Putamen (tissue), 1 donor: Measurements from ENCODE around the gene FPR2.
"Not testable (repeated sequence)": the region's sequence is repeated elsewhere in the genome, so short reads cannot be mapped to it uniquely, and the experiment has no call there.

Experiments
- DNase-seq: peaks from one replicate; pipeline ENCODE4 v3.0.0-alpha.2; 2016; ENCODE audit warnings: low spot score

Gene FPR2

DNA sequence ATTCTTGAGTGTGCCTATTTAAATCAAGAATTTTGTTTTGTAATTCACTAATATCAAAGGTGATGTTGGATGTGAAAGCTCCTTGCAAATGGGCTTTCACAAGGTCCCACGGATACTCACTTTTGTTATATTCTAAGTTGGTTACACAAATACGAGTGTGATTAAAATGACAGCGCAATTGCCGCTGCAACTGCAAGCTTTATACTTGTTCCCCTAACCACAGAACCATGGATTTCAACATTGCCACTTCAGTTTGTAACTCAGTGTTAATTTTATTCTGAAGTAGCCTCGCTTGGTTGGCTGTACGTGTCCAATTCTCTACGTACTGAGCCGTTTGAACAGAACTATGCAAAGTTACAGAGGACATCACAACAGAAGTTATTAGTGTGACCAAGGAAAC is 44.4 kb downstream of the FPR2 start:
- not testable (repeated sequence) for DNase-seq

GRCh38 chr19:51806571-51806970 is 45.6 kb downstream of the FPR2 start:
- DNase-seq, result not testable (repeated sequence)

GRCh38 chr19:51807111-51807701 is 46.2 kb downstream of the FPR2 start:
- DNase-seq, result no peak

DNA sequence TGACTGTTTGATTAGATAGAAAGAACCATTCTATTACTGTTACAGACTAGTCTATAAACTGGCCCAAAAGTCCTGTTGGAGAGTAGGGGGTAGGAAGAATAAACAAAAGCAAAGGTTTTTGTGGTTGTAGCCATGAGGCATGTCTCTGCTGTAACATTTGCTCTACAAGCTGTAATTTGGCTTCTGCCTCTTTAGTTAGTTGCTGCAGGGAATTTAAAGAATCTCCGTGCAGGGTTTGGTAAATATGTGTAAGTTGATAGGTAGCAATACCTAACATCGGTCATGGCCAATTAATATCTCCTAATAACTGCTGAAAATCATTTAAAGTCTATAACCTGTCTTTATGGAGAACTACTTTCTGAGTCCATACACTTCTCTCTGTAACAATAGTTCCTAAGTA is 46.9 kb downstream of the FPR2 start:
- no peak for DNase-seq

GRCh38 chr19:51808333-51808986 is 47.5 kb downstream of the FPR2 start:
- DNase-seq, result no peak

DNA sequence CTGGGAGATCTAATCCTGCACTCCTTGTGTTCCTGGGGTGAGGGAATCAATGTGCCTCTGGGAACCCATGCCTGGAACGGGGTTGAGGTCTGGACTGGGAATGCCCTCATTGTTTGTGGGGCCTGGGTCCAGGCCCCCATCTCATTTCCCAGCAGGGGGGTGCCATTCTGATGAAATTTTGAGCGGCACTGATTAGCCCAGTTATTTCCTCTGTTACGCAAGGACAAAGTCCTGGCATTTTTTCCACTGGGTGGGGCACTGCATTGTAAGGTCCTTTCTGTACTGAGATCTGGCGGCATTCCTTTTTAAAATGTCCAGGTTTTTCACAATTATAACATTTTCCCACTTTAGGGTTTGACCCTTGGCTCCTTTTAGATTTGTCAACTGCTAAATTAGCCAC is 48.8 kb downstream of the FPR2 start:
- DNase-seq, result no peak

GRCh38 chr19:51810223-51810622 is 49.2 kb downstream of the FPR2 start:
- DNase-seq, result no peak

GRCh38 chr19:51811344-51811743 is 50.4 kb downstream of the FPR2 start:
- peak; percentile 40 for DNase-seq

DNA sequence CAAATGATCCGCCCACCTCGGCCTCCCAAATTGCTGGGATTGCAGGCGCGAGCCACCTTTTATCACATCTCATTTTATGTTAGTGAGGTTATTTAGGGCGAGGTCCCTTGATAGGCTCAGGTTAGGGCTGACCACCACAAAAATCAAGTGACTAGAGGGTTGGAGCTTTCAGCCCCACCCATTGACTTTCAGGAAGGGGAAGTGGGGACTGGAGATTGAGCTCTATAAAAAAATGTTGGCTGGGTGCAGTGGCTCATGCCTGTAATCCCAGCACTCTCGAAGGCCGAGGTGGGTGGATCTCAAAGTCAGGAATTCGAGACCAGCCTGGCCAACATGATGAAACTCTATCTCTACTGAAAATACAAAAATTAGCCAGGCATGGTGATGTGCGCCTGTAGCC is 54.1 kb downstream of the FPR2 start:
- DNase-seq, result no peak

DNA sequence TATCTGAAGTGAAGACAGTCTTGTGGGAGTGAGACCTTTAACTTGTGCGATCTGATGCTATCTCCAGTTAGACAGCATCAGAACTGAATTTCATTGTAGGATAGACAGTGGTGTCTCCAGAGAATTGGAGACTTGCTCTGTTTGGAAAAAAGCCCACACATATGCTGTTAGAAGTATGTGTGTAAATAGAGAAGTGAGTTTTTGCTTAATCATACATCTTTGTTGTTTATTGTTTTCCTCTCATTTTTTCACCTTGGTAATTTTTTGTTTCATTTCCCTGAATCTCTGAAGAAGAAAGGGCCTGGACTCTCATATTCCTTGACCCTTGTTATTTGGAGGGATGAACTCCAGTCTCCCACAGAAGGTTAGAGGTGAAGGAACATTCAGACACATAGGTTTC is 55.7 kb downstream of the FPR2 start:
- no peak for DNase-seq

DNA sequence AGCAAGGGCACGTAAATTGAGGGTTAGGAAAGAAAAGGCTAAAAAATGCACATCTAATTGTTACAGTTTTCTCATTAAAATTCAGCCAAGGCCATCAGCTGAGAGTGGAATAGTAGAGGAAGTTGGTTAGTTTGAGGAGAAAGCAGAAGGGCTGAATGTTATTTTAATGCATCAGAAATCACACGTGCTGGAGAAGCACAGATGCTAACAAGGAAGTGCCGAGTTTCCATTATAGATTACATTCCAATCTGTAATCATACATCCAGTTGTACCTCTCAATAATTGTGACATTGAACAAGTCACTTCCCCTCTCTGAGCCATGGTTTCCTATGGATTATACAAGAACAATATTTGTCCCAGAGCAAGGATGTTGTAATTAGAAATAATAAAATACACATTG is 59.0 kb downstream of the FPR2 start:
- DNase-seq, result no peak
